CD4-positive, alpha-beta memory T cell (primary cell): ENCODE measurements around the gene ERG. TPM values are rescaled to one million over a fixed set of nuclear protein-coding genes. Genes with fewer than 3 reads are reported as not detected.

Experiments used
- CTCF ChIA-PET: fragments of 350-600 bp; sonication (Branson Sonifier 250); formaldehyde crosslinking; loops from one replicate; lab custom pipeline; 2021; ENCODE audit warnings: inconsistent platforms; ENCODE audit not compliant: partially characterized antibody; lab: Charles Lee
- POLR2A ChIA-PET: fragments of 350-600 bp; sonication (Branson Sonifier 250); formaldehyde crosslinking; loops from one replicate; lab custom pipeline; 2021; ENCODE audit not compliant: partially characterized antibody; lab: Charles Lee
- DNase-seq, 5 donors: peaks; one replicate each; pipeline versions ENCODE4 v3.0.0 to v3.0.0-alpha.2; 2020 to 2022; ENCODE audit warnings: mixed read lengths in 1 of 5
- H3K27ac ChIP-seq: one replicate; pipeline ENCODE4 v1.7.0; 2013; ENCODE audit warnings: low read depth, low read length
- H3K27me3 ChIP-seq: 2 replicates; pipeline ENCODE4 v1.7.0; 2013; ENCODE audit warnings: mild to moderate bottlenecking, low read length, moderate library complexity; ENCODE audit not compliant: insufficient read depth
- H3K36me3 ChIP-seq: 2 replicates; pipeline ENCODE4 v1.7.0; 2013; ENCODE audit warnings: mild to moderate bottlenecking, low read length, moderate library complexity; ENCODE audit not compliant: insufficient read depth
- H3K4me1 ChIP-seq: 2 replicates; pipeline ENCODE4 v1.7.0; 2013; ENCODE audit warnings: mild to moderate bottlenecking, low read length, moderate library complexity; ENCODE audit not compliant: insufficient read depth
- H3K4me3 ChIP-seq, 2 donors: one replicate each; pipeline ENCODE4 v1.7.0; 2013; ENCODE audit warnings: low read length in 2 of 2, mild to moderate bottlenecking in 1 of 2
- H3K9me3 ChIP-seq, 2 donors: one replicate each; pipeline ENCODE4 v1.7.0; 2013; ENCODE audit warnings: low read length in 2 of 2, control low read depth in 1 of 2; ENCODE audit not compliant: control insufficient read depth in 1 of 2
- H3K27ac Mint-ChIP-seq, 7 donors: one replicate each; pipeline ENCODE4 v1.8.0; 2020 to 2021; ENCODE audit warnings: mixed read lengths in 7 of 7, mild to moderate bottlenecking in 6 of 7, inconsistent platforms in 3 of 7, moderate library complexity in 3 of 7
- H3K27me3 Mint-ChIP-seq, 2 donors: one replicate each; pipeline ENCODE4 v1.8.0; 2020 to 2021; ENCODE audit warnings: mixed read lengths in 2 of 2
- H3K36me3 Mint-ChIP-seq, 2 donors: one replicate each; pipeline ENCODE4 v1.8.0; 2020 to 2021; ENCODE audit warnings: mixed read lengths in 2 of 2, inconsistent platforms in 1 of 2, mild to moderate bottlenecking in 1 of 2
- H3K4me1 Mint-ChIP-seq, 4 donors: one replicate each; pipeline ENCODE4 v1.8.0; 2020 to 2021; ENCODE audit warnings: mixed read lengths in 4 of 4, mild to moderate bottlenecking in 1 of 4
- H3K4me3 Mint-ChIP-seq, 8 donors: one replicate each; pipeline ENCODE4 v1.8.0; 2020 to 2021; ENCODE audit warnings: mixed read lengths in 8 of 8, mild to moderate bottlenecking in 7 of 8, moderate library complexity in 6 of 8, inconsistent platforms in 3 of 8
- H3K9me3 Mint-ChIP-seq, 8 donors: one replicate each; pipeline ENCODE4 v1.8.0; 2020 to 2021; ENCODE audit warnings: mixed read lengths in 8 of 8, mild to moderate bottlenecking in 5 of 8, inconsistent platforms in 3 of 8, moderate library complexity in 1 of 8
- intact Hi-C: fragments of 100-400 bp; cut with micrococcal nuclease; formaldehyde crosslinking; loops from one replicate; pipeline ENCODE4 v1.15.1; 2023
- polyA plus RNA-seq, 2 donors: library from polyadenylated mRNA; unstranded; fragments of 300-500 nt; fragmentation: Illumina TruSeq; gene quantifications; one replicate each; pipeline ENCODE4 v1.2.3, GENCODE V29; 2021
- total RNA-seq, 2 experiments: library from RNA; stranded (reverse); gene quantifications; one replicate each; pipeline ENCODE4 v1.2.3, GENCODE V29; 2021

Gene ERG
- total and polyA plus RNA-seq, 4 experiments from 2014 or later = not detected

DNA sequence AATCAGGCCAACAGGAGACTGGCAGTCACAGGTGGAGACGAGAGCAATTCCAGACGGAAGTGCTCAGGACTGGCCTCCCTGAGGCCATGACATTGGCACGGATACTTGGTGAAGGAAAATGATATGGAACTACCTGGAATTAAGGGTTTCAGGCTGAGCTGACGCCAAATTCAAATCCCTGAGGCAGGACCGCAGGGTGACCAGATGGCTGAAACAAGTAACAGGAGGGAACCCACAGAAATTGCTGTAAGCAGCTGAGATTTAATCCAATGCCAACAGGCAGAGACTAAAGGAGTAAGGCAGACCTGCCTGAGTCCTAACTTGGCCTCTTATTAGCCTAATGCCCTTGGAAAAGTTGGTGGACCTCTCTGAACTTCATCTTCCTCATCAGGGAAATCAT, 76.2 kb downstream of the ERG start:
- H3K9me3 ChIP-seq = no peaks in the 10 kb centered on the region
- CTCF ChIA-PET = no interaction called here
- Mint-ChIP-seq H3K4me1 (no peaks in the 10 kb centered on the region), H3K9me3 (peaks cover 0 to 4% (median 0%) of the 10 kb centered on the region in 8 donors), H3K27me3 (peaks cover 2 to 6% of the 10 kb centered on the region in 2 donors), H3K4me3 (no peak overlapping the region), H3K27ac (no peak overlapping the region), H3K36me3 (no peaks in the 10 kb centered on the region)
- intact Hi-C loops = no loop called here
- POLR2A ChIA-PET = no interaction called here
- DNase-seq = no peak
- no peaks in the 10 kb centered on the region for H3K36me3 ChIP-seq
- no peaks in the 10 kb centered on the region for H3K27me3 ChIP-seq
- no peak overlapping the region for H3K4me3 ChIP-seq
- no peak overlapping the region for H3K27ac ChIP-seq
- no peaks in the 10 kb centered on the region for H3K4me1 ChIP-seq

DNA sequence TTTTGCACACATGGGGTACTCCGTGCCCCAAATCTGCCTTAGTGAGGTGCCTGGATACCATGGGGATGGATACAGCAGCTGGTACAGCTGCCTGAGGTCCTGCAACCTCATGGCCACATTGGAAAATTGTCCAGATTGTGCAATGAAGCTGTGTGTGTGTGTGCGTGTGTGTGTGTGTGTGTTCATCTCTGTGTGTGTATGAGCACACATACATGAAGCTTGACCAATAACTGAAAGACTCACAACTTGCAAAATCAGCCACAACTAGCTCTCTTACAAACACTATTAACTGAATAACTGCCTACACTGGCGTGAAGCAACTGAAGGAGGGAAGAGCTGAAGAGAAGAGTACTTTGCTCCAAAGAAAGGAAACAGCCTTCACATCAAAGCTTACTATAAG, 78.1 kb downstream of the ERG start:
- no peak for DNase-seq
- H3K27me3 Mint-ChIP-seq = peaks cover 2 to 5% of the 10 kb centered on the region in 2 donors
- H3K36me3 Mint-ChIP-seq = no peaks in the 10 kb centered on the region
- ChIA-PET POLR2A (no interaction called here), CTCF (interaction anchor here (0.9 kb wide), 1 partner anchor 17 kb away, joined by 3 read pairs; no protein-coding TSS in a partner anchor)
- Histone ChIP-seq H3K27me3 (no peaks in the 10 kb centered on the region), H3K27ac (no peak overlapping the region), H3K4me3 (no peak overlapping the region), H3K4me1 (no peaks in the 10 kb centered on the region), H3K36me3 (no peaks in the 10 kb centered on the region), H3K9me3 (no peaks in the 10 kb centered on the region)
- no peak overlapping the region for H3K27ac Mint-ChIP-seq
- intact Hi-C loops = no loop called here
- peaks cover 0 to 4% (median 0%) of the 10 kb centered on the region in 8 donors for H3K9me3 Mint-ChIP-seq
- no peaks in the 10 kb centered on the region for H3K4me1 Mint-ChIP-seq
- no peak overlapping the region for H3K4me3 Mint-ChIP-seq

DNA sequence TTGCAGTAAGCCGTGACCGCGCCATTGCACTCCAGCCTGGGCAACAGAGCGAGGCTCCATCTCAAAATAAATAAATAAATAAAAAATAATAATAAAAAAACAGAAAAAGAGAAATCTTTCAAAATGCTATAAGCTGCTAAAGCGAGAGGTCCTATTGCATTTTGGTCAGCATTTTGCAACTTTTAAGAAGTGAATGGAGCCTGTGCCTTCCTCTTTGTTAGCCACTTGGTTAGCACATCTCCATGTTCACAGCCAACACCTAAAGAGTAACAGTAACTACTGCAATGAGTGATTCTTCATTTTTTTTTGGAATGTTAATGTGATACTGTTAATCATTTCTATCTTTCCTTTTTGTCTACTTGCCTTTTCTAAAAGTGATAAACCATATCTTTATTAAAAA, 80.6 kb downstream of the ERG start:
- peaks cover 0 to 3% (median 0%) of the 10 kb centered on the region in 8 donors for H3K9me3 Mint-ChIP-seq
- Histone ChIP-seq H3K4me1 (no peaks in the 10 kb centered on the region), H3K36me3 (no peaks in the 10 kb centered on the region), H3K27ac (no peak overlapping the region), H3K27me3 (no peaks in the 10 kb centered on the region), H3K9me3 (no peaks in the 10 kb centered on the region), H3K4me3 (no peak overlapping the region)
- ChIA-PET POLR2A (no interaction called here), CTCF (no interaction called here)
- H3K36me3 Mint-ChIP-seq = no peaks in the 10 kb centered on the region
- intact Hi-C loops = no loop called here
- no peak overlapping the region for H3K27ac Mint-ChIP-seq
- H3K27me3 Mint-ChIP-seq = peaks cover 0 to 3% of the 10 kb centered on the region in 2 donors
- no peaks in the 10 kb centered on the region for H3K4me1 Mint-ChIP-seq
- no peak for DNase-seq
- no peak overlapping the region for H3K4me3 Mint-ChIP-seq

DNA sequence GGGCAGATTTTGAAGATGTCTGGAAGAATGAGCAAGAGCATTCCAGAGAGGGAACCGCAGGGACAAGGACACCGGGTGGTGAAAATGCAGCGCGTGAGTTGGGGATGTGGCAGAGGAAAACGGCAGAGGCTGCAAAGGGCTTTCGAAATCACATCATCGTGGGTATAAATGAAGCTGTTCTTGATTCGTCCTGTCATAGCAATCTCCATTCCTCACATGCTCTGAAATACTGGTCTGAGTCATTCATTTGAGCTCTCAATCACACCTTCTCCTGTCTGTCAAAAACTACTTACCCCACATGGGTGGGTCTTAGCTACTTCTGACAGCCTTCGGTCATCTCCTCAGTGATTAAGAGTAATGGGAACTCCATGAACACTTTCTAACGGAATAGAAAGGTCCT, 81.5 kb downstream of the ERG start:
- Histone ChIP-seq H3K4me3 (no peak overlapping the region), H3K36me3 (no peaks in the 10 kb centered on the region), H3K4me1 (no peaks in the 10 kb centered on the region), H3K27ac (no peak overlapping the region), H3K9me3 (no peaks in the 10 kb centered on the region), H3K27me3 (no peaks in the 10 kb centered on the region)
- Mint-ChIP-seq H3K36me3 (no peaks in the 10 kb centered on the region), H3K4me1 (no peaks in the 10 kb centered on the region), H3K4me3 (no peak overlapping the region), H3K27ac (no peak overlapping the region), H3K27me3 (peaks cover 0 to 3% of the 10 kb centered on the region in 2 donors), H3K9me3 (peaks cover 0 to 8% (median 3%) of the 10 kb centered on the region in 8 donors)
- intact Hi-C loops = no loop called here
- ChIA-PET POLR2A (no interaction called here), CTCF (no interaction called here)
- DNase-seq = no peak

DNA sequence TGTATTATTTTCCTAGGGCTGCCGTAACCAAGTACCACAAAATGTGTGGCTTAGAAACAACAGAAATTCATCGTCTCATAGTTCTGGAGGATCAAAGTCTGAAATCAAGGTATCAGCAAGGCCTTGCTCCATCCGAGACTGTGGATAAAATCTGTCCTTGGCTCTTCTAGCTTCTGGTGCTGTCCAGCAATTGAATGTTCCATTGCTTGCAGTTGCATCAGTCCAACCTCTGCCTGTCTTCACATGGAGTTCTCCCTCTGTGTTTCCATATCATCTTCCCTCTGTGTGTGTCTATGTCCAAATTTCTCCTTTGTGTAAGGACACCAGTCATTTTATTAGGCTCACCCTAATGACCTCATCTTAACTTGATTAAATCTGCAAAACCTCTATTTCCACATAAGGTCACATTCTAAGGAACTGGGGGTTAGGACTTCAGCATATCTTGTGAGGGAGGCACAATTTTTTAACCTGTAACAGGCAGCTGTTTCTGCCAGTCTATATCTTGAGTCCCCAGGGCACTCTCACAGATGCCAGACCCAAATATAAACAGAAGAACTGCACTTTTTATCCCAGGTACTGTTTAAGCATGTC, 84.2 kb downstream of the ERG start:
- Histone ChIP-seq H3K27ac (no peak overlapping the region), H3K36me3 (no peaks in the 10 kb centered on the region), H3K9me3 (no peaks in the 10 kb centered on the region), H3K4me1 (no peaks in the 10 kb centered on the region), H3K27me3 (no peaks in the 10 kb centered on the region), H3K4me3 (no peak overlapping the region)
- no peaks in the 10 kb centered on the region for H3K36me3 Mint-ChIP-seq
- peaks cover 0 to 8% (median 3%) of the 10 kb centered on the region in 8 donors for H3K9me3 Mint-ChIP-seq
- no peak overlapping the region for H3K4me3 Mint-ChIP-seq
- H3K27me3 Mint-ChIP-seq = peaks cover 0 to 4% of the 10 kb centered on the region in 2 donors
- CTCF ChIA-PET = no interaction called here
- DNase-seq = no peak
- POLR2A ChIA-PET = no interaction called here
- intact Hi-C loops = no loop called here
- no peak overlapping the region for H3K27ac Mint-ChIP-seq
- no peaks in the 10 kb centered on the region for H3K4me1 Mint-ChIP-seq

DNA sequence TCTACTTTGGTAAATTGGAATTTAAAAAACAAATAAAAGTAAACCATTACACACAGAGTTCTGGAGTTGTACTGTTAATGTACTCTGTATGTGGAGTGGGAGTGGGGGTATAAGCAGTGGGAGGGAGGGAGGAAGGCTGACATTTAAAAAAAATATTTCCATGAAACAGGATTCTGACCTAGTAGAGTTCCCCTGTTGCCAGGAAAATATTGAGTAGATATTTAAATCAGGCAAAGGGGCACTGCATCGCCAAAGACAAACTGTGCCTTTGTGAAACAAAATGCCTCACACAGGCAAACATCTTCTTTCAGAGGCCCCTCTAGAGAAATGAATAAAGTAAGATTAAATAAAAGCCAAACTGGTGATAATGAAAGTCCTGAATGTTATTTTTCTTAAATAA, 87.8 kb downstream of the ERG start:
- no peaks in the 10 kb centered on the region for H3K9me3 ChIP-seq
- Mint-ChIP-seq H3K4me3 (no peak overlapping the region), H3K36me3 (no peaks in the 10 kb centered on the region), H3K27ac (no peak overlapping the region), H3K4me1 (no peaks in the 10 kb centered on the region), H3K27me3 (peaks cover 0 to 8% of the 10 kb centered on the region in 2 donors), H3K9me3 (peaks cover 0 to 10% (median 5%) of the 10 kb centered on the region in 8 donors)
- CTCF ChIA-PET = no interaction called here
- intact Hi-C loops = no loop called here
- no peak overlapping the region for H3K4me3 ChIP-seq
- no peak for DNase-seq
- H3K4me1 ChIP-seq = no peaks in the 10 kb centered on the region
- H3K36me3 ChIP-seq = no peaks in the 10 kb centered on the region
- POLR2A ChIA-PET = no interaction called here
- H3K27me3 ChIP-seq = no peaks in the 10 kb centered on the region
- H3K27ac ChIP-seq = no peak overlapping the region

DNA sequence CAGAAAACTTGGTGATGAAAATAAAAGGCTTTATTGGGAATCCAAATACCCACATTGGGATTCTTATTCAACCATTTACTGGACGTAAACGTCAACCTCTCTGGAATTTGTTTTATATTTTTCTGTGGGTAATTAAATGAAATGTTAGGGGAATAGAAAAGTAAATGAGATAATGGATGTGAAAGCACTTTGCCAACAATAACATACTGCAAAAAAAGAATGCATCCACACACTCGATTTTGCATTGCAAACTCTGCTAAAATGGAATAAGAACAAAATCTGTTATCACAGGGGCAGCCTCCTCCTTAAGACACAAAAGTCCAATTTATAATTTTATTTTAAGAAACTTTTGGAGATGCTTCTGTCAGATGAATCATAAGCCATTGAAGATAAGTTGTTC, 88.4 kb downstream of the ERG start:
- CTCF ChIA-PET = no interaction called here
- Histone ChIP-seq H3K36me3 (no peaks in the 10 kb centered on the region), H3K9me3 (no peaks in the 10 kb centered on the region), H3K27ac (no peak overlapping the region), H3K4me3 (no peak overlapping the region), H3K27me3 (no peaks in the 10 kb centered on the region), H3K4me1 (no peaks in the 10 kb centered on the region)
- Mint-ChIP-seq H3K27me3 (peaks cover 0 to 8% of the 10 kb centered on the region in 2 donors), H3K27ac (no peak overlapping the region), H3K36me3 (no peaks in the 10 kb centered on the region), H3K9me3 (peaks cover 0 to 10% (median 5%) of the 10 kb centered on the region in 8 donors), H3K4me3 (no peak overlapping the region), H3K4me1 (no peaks in the 10 kb centered on the region)
- POLR2A ChIA-PET = no interaction called here
- intact Hi-C loops = no loop called here
- no peak for DNase-seq
